ENCODE results near the gene KDM5A.

Gene KDM5A

GRCh38 chr12:272942-273341, 116.2 kb downstream of the KDM5A start:
- no peak for DNase-seq (ENCODE audit: low read depth in 2 of 2)

- DNase-seq (ENCODE audit: low read depth in 2 of 2): no peak
Measured at GRCh38 chr12:271161-271560, 118.0 kb downstream of the KDM5A start.

GRCh38 chr12:269191-269590, 119.9 kb downstream of the KDM5A start:
- DNase-seq (ENCODE audit: low read depth in 2 of 2): no peak

- DNase-seq (ENCODE audit: low read depth in 2 of 2): no peak
Measured at GRCh38 chr12:268483-268840, 120.7 kb downstream of the KDM5A start.

GRCh38 chr12:267581-268482, 121.3 kb downstream of the KDM5A start:
- DNase-seq (ENCODE audit: low read depth in 2 of 2): no peak

GRCh38 chr12:265096-265495, 124.0 kb downstream of the KDM5A start:
- DNase-seq (ENCODE audit: low read depth in 2 of 2): no peak

GRCh38 chr12:264269-264668, 124.9 kb downstream of the KDM5A start:
- DNase-seq (ENCODE audit: low read depth in 2 of 2): no peak

GRCh38 chr12:263574-263973, 125.5 kb downstream of the KDM5A start:
- DNase-seq (ENCODE audit: low read depth in 2 of 2): peak in 1 of 2 experiments; percentile 8

- no peak for DNase-seq (ENCODE audit: low read depth in 2 of 2)
Measured at GRCh38 chr12:262817-263216, 126.3 kb downstream of the KDM5A start, which contains the start of gene SLC6A13. Gene SLC6A13, minus strand, starts transcription at chr12:262836. Its CDS starts 2,784 bp downstream, at chr12:260052.

GRCh38 chr12:262113-262512, 127.0 kb downstream of the KDM5A start:
- no peak for DNase-seq (ENCODE audit: low read depth in 2 of 2)

- DNase-seq (ENCODE audit: low read depth in 2 of 2): no peak
Measured at GRCh38 chr12:257521-258321, 131.4 kb downstream of the KDM5A start.

GRCh38 chr12:256958-257357, 132.2 kb downstream of the KDM5A start:
- DNase-seq (ENCODE audit: low read depth in 2 of 2): no peak

- no peak for DNase-seq (ENCODE audit: low read depth in 2 of 2)
Measured at GRCh38 chr12:256225-256624, 132.9 kb downstream of the KDM5A start.

- DNase-seq (ENCODE audit: low read depth in 2 of 2): no peak
Measured at GRCh38 chr12:254912-255311, 134.2 kb downstream of the KDM5A start.

GRCh38 chr12:254039-254438, 135.1 kb downstream of the KDM5A start:
- DNase-seq (ENCODE audit: low read depth in 2 of 2): no peak

GRCh38 chr12:253116-253831, 135.8 kb downstream of the KDM5A start:
- no peak for DNase-seq (ENCODE audit: low read depth in 2 of 2)

- no peak for DNase-seq (ENCODE audit: low read depth in 2 of 2)
Measured at GRCh38 chr12:252636-253035, 136.5 kb downstream of the KDM5A start.

GRCh38 chr12:247271-247670, 141.8 kb downstream of the KDM5A start:
- DNase-seq (ENCODE audit: low read depth in 2 of 2): no peak

- no peak for DNase-seq (ENCODE audit: low read depth in 2 of 2)
Measured at GRCh38 chr12:243381-243780, 145.7 kb downstream of the KDM5A start.

GRCh38 chr12:242496-242895, 146.6 kb downstream of the KDM5A start:
- DNase-seq (ENCODE audit: low read depth in 2 of 2): no peak

GRCh38 chr12:241266-241665, 147.9 kb downstream of the KDM5A start:
- DNase-seq (ENCODE audit: low read depth in 2 of 2): no peak

GRCh38 chr12:240566-240965, 148.6 kb downstream of the KDM5A start:
- DNase-seq (ENCODE audit: low read depth in 2 of 2): no peak
